ENCODE results near the gene XIRP2. TPM values are rescaled to one million over a fixed set of nuclear protein-coding genes. Genes with fewer than 3 reads are reported as not detected.

XIRP2 gene
- total and polyA plus RNA-seq, 2 of the 8 experiments (the other 6 are each of a cell fraction or from before 2014, with no cell fraction given), result 0.11 TPM; not detected in 1

DNA sequence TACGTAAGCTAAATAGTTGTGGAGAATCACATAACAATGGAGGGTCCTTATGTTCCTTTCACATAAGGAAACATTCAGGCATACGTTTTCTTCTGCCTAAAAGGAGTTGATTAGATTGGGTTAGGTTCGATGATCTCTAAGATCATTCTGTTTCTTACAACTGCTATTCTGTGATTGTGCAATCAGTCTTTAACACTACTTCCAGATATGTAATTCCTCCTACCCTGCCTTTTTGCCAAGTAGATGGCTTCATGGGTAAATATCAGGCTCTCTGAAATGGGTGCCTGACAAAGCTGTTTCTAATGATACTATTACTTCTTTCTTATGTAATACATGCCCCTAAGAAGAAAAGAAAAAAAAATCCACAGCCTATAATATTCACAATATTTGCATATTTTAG lies 321.5 kb downstream of the XIRP2 start:
- Histone ChIP-seq H3K79me1 (ENCODE audit: low read depth, low read length) (no peaks in the 10 kb centered on the region), H3K4me3 (ENCODE audit: extremely low read depth in 1 of 4, insufficient read depth in 2 of 4, low read depth in 3 of 4, low read length in 4 of 4) (no peak overlapping the region), H2BK15ac (ENCODE audit: low read length) (no peak overlapping the region), H3K18ac (ENCODE audit: extremely low read depth, low read length) (no peak overlapping the region), H2BK20ac (ENCODE audit: low read length) (no peak overlapping the region), H4K20me1 (replicated peaks in 1 of 2; ENCODE audit: control insufficient read depth in 1 of 2, insufficient read depth in 2 of 2, low read length in 2 of 2) (no peaks in the 10 kb centered on the region), H2BK120ac (replicated peaks; ENCODE audit: low read depth, low read length) (no peak overlapping the region), H3K27ac (ENCODE audit: low read depth, low read length) (no peak overlapping the region), H3K9ac (replicated peaks in 1 of 4; ENCODE audit: extremely low read depth in 1 of 4, low read depth in 3 of 4, low read length in 3 of 4) (no peak overlapping the region), H4K91ac (replicated peaks; ENCODE audit: insufficient read length, low read length) (no peak overlapping the region), H2AFZ (ENCODE audit: low read length) (0 out of 2 replicates have a peak overlapping the region, but pooled peaks have one; percentile 42), H3K27me3 (replicated peaks in 1 of 4; ENCODE audit: control insufficient read depth in 3 of 4, extremely low read depth in 1 of 4, insufficient read depth in 3 of 4, low read length in 3 of 4) (no peaks in the 10 kb centered on the region), H4K5ac (ENCODE audit: insufficient read length, low read depth, low read length) (no peak overlapping the region), H2BK5ac (ENCODE audit: low read depth, low read length) (no peak overlapping the region), H3K4me2 (ENCODE audit: insufficient read depth in 1 of 2, low read depth in 2 of 2, low read length in 2 of 2) (no peak overlapping the region), H3K4ac (replicated peaks; ENCODE audit: insufficient read length, low read depth, low read length) (no peak overlapping the region), H3K23ac (ENCODE audit: insufficient read length) (no peak overlapping the region), H2AK5ac (ENCODE audit: low read depth, low read length) (no peak overlapping the region), H3K79me2 (ENCODE audit: control insufficient read depth in 1 of 2, insufficient read depth in 2 of 2, low read length in 2 of 2) (no peaks in the 10 kb centered on the region), H3K23me2 (ENCODE audit: low read depth, low read length) (no peaks in the 10 kb centered on the region), H3K36me3 (ENCODE audit: control insufficient read depth in 2 of 4, insufficient read depth in 4 of 4, low read length in 3 of 4) (no peaks in the 10 kb centered on the region), H3K4me1 (replicated peaks in 1 of 4; ENCODE audit: control insufficient read depth in 3 of 4, insufficient read depth in 4 of 4, low read length in 3 of 4) (no peaks in the 10 kb centered on the region; a peak in 1 of 7 replicates), H3K56ac (replicated peaks; ENCODE audit: insufficient read length, low read depth, low read length) (no peak overlapping the region), H4K8ac (ENCODE audit: extremely low read depth, insufficient read depth, low read length) (no peak overlapping the region), H3K14ac (ENCODE audit: insufficient read length) (no peak overlapping the region), H3K9me3 (ENCODE audit: insufficient read depth in 2 of 2, low read depth in 1 of 2, low read length in 1 of 2) (no peaks in the 10 kb centered on the region), H2BK12ac (ENCODE audit: low read depth, low read length) (no peak overlapping the region)
- 61% methylated on average over 3 of the region's 3 CpGs; no CpG with 5 or more reads in 1 of the 2 experiments for WGBS, 2 experiments (ENCODE audit: extremely low coverage in 1 of 2, insufficient coverage in 1 of 2, insufficient read length in 1 of 2, insufficient replicate concordance in 2 of 2, low coverage in 1 of 2, low lambda C conversion rate in 2 of 2, missing lambda C conversion rate in 1 of 2)
- ChIA-PET CTCF (ENCODE audit: partially characterized antibody) (interaction anchor here (1.3 to 3.7 kb wide), 4 partner anchors 11 to 90 kb away, joined by 4 to 24 read pairs (median 8); no protein-coding TSS in a partner anchor), POLR2A (ENCODE audit: partially characterized antibody) (no interaction called here)
- DNase-seq (ENCODE audit: low read depth in 1 of 2, low spot score in 2 of 2), result no peak
- FAIRE-seq, result no peak
- TF ChIP-seq RNF2 (IDR thresholded peaks at IDR 0.05; ENCODE audit: borderline replicate concordance, low read depth, low read length, missing control alignments, poor library complexity, severe bottlenecking) (no peak), CEBPB (IDR thresholded peaks at IDR 0.05; ENCODE audit: low read depth, low read length) (peak; percentile 81; the same call in 1 of the 2 replicates), FOSL1 (IDR thresholded peaks at IDR 0.05; ENCODE audit: insufficient read depth, low read depth, low read length) (no peak)

Data from H1 (cell line).